Upper lobe of left lung (tissue), 4 donors: Measurements from ENCODE around the gene SNCB.

Source experiments
- CTCF ChIP-seq, 6 experiments: fragments of 450-650 bp in 4 of 6; fragments of 200-600 bp in 2 of 6; sonication (generic) in 2 of 6; IDR thresholded peaks; one replicate each; pipeline ENCODE4 v1.5.1; 2016 to 2019; ENCODE audit warnings: antibody characterized with exemption in 6 of 6
- EP300 ChIP-seq, 4 donors: sonication (generic); formaldehyde crosslinking; IDR thresholded peaks; one replicate each; pipeline ENCODE4 v1.5.1; 2017; ENCODE audit warnings: antibody characterized with exemption in 4 of 4, control low read depth in 2 of 4
- POLR2A ChIP-seq, 4 donors: fragments of 450-650 bp; IDR thresholded peaks; one replicate each; pipeline ENCODE4 v1.5.1; 2016 to 2017; ENCODE audit warnings: antibody characterized with exemption in 4 of 4, mild to moderate bottlenecking in 2 of 4

- TF ChIP-seq EP300 (IDR thresholded peaks at IDR 0.05) = no peak
- no peak for TF ChIP-seq POLR2A (IDR thresholded peaks at IDR 0.05)
- no peak for TF ChIP-seq CTCF (IDR thresholded peaks at IDR 0.05)
These were observed 8.7 kb downstream of the SNCB start for GRCh38 chr5:176621661-176622079.
